CD4-positive, alpha-beta T cell treated with Interleukin-17A for 4 hours (primary cell): ENCODE data around the gene GIGYF2.
"Not testable (repeated sequence)": the region's sequence is repeated elsewhere in the genome, so short reads cannot be mapped to it uniquely, and the experiment has no call there.

ENCODE experiments used
- DNase-seq: peaks from one replicate; pipeline ENCODE4 v3.0.0-alpha.2; 2020; ENCODE audit warnings: mixed read lengths

GIGYF2 gene

DNA sequence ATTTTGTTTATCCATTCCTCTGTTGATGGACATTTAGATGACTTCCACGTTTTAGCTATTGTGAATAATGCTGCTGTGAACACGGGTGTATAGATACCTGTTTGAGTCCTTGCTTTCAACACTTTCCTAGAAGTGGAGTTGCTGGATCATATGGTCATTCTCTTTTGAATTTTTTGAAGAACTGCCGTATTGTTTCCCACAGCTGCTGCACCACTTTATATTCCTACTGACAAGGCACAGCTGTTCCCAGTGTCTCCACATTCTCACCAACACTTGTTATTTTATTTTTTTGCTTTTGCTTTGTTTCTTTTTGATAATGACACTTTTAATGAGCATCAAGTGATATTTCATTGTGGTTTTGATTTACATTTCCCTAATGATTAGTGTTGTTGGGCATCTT, 120.6 kb downstream of the GIGYF2 start:
- no peak for DNase-seq

DNA sequence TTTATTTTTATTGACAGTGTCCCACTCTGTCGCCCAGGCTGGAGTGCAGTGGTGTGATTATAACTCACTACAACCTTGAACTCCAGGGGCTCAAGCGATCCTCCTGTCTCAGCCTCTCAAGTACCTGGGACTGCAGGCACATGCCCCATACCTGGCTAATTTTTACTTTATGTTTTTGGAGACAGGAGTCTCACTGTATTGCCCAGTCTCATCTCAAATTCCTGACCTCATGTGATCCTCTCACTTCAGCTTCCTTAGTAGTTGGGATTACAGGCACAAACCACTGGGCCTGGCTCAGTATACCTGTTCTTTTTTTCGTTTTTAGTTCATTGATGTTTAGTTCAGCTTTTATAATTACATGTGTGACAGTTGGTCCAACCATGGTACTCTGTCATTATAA, 132.9 kb downstream of the GIGYF2 start:
- no peak for DNase-seq

DNA sequence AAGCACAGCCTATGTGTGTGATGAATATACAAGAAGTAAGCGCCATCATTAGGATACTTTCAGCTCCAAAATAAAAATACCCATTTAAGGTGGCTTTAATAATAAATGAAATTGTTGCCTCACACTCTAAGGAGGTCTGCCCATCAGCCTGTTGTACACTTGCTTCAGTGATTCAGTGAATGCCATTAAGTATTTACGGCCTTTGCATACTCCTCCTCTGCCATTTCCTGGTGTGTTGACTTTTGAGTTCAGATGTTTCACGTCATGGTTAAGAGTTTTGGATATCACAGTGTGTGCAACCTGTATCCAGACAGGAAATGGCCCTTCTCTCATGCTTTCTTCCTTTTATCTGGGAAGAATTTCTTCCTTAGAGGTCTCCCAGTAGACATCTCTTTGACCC, 134.4 kb downstream of the GIGYF2 start:
- DNase-seq: no peak

DNA sequence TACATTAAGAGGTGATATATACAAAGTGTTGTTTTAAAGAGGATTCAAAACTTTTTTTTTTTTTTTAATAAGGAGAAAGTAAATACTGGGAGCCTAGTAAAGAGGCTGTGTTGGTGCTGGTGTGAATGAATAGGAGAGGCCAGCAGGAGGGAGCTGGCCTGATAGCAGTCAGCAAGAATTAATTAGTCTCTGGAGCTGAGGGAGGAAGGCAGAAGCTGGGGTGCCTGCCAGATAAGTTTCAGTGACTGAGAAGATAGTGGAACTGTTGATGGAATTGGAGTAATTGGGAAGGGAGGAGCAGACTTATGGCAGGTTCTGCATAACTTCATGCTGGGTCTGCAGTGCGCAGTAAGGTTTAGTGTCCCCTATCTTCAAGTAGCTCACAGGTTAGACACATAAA, 136.7 kb downstream of the GIGYF2 start:
- no peak for DNase-seq

DNA sequence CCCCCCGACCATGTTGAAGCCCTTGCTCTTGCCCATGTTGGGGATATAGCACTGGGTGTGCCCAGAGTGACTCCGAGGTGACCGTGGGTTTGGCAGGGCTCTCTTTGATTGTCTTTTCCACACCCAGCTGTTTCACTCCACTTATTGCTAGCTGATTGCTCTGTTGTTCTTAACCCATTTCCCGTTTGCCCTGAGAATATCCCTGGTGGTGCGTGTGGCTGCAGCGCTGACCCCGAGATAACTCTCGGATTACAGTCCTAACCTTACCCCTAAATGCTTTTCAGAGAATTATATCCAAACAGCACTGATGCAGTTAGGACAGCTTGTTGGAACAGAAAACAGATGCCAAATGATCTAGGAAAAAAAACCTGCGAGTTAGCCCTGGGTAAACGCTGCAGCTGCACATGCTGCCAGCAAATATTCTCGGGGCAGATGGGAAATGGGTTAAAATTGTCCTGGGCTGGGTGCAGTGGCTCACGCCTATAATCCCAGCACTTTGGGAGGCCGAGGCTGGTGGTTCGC, 138.6 kb downstream of the GIGYF2 start:
- no peak for DNase-seq

DNA sequence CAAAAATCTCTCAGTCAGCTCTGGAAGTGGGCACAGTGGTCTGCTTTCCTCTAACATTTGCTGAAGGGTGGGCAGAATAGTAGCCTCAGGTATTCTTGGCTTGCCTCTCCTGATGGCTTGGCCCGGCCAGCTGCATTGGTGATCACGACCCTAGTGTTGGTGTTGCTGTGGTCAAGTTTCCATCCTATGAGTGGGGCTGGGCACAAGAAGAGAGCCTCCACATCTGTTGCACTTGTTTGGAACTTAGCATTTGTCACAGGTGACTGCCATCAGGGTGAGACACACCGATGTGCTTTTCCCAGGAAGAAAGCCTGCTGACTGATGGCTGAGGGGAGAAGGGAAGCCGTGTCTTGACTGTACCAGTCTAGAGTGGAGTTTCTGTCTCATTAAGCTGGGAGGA, 139.8 kb downstream of the GIGYF2 start:
- DNase-seq: no peak

DNA sequence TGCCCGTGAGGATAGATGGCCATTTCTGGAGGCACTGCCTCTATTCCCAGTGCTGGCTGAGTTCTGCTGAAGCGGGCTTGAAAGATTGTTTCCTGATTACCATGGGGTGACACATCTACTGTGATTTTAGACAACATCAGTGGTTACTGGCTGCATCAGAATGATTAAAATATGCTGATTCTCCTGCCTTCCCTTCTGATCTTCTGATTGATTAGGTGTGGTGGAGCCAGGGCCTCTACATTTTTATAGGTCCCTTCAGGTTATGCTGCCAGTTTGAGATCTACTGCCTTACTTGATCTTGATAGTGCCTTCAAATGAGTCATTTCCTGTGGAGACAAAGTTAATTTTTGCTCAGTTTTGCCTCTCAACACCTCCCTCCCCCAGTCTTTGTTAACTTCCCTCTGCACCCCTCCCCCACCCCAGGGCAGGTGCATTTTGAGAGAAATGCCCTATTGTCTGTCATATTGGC, 141.3 kb downstream of the GIGYF2 start:
- peak; percentile 79 for DNase-seq

DNA sequence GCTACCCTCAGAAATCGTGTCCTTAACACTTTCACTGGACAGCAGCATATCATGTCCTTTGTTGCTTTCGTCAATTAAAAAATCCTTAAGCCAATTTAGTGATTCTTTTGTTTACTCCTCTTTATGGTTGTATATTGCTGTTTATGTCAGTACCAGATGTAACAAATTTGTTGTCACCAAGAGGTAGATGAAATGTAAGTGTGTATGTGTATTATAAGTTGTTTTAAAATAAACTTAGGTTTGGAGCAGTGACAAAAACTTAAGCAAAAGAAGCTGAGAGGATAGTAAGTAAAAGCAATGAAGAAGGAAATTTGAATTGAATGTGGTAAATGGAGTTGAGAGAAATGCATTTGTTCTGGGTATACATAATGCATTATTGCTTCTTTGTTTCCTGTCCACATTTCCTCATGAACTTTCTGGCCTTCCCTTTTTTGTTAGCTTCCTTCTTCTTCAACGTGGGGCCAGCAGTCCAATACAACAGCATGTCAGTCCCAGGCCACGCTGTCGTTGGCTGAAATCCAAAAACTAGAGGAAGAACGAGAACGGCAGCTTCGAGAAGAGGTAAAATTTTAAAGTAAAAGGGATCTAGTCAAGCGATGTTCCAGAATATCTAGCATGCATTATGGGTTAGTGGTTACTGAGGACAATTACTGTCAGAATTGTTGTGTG, 142.4 kb downstream of the GIGYF2 start:
- DNase-seq: no peak

DNA sequence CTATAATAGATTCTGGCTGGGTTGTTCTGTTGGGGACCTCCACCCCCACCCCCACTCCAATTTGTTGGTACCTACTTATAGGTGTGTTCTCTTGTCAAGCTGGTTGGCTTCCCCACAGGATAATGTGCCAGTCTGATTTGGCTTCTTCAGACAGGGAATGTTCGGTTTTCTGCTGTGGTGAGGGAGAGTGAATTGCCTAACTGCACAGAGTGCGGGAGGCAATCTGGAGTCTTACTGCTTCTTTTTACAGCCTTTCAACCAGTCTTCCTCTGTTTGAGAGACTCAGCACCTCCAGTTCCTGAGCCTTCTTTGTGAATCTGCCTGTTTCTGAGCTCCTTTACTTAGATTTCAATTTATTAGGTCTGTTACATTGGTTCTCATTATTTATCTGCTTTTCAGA, 145.6 kb downstream of the GIGYF2 start:
- DNase-seq: no peak

DNA sequence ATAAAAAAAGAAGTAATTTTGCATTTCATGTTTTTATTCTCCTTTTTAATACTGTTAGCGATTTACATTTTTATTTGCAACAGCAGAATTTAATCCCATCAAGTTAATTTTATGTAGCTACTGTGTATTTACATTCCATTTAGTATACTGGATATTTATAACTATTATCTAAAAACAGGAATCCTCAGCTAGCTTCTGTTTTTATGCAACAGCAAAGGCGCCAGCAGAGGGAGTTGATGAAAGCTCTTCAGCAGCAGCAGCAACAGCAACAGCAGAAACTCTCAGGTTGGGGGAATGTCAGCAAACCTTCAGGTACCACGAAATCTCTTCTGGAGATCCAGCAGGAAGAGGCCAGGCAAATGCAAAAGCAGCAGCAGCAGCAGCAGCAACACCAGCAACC, 146.7 kb downstream of the GIGYF2 start:
- peak; percentile 7 for DNase-seq

DNA sequence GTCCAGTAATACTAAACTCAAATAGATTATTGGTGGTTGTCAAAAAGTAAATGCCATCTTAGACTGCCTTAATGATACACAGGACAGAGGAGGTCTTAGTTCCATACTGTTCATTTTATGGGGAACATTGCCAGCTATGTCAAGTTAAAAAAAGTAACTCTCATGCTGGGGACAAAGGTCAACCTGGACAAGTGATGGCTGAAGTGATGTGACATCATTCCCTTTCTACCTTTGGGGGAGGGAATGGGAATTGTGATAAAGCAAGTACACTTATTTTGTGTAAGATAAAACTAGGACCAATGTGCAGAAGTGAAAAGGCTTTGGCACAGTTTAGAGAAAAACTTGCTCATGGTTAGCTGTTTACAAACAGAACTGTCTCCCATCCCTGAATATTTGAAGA, 148.9 kb downstream of the GIGYF2 start:
- no peak for DNase-seq

DNA sequence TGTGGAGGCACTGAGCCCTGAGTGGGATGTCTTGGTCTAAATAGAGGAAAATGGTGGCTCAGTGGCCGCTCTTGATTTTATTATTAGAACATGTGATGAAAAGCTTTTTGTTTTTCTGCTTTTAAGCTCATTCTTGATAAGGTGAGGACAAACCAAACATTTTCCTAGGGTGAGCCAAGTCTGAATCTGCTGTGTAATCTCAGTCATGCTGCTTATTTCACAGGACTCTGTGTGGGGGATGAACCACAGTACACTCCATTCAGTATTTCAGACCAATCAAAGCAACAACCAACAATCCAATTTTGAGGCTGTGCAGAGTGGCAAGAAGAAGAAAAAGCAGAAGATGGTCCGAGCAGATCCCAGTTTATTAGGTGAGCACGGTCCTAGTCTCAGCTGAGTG, 152.9 kb downstream of the GIGYF2 start:
- DNase-seq: no peak

DNA sequence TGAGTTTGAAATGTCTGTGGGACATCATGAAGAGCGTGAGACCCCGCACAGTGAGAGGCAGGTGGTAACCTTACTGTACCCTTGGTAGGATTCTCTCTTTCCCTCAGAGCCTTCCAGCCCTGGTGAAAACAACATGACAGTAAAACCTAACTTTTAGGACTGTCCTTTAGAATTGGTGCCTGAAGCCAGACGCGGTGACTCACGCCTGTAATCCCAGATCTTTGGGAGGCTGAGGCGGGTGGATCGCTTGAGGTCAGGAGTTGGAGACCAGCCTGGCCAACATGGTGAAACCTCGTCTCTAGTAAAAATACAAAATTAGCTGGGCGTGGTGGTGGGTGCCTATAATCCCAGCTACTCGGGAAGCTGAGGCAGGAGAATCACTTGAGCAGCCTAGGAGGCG, 154.9 kb downstream of the GIGYF2 start:
- not testable (repeated sequence) for DNase-seq

DNA sequence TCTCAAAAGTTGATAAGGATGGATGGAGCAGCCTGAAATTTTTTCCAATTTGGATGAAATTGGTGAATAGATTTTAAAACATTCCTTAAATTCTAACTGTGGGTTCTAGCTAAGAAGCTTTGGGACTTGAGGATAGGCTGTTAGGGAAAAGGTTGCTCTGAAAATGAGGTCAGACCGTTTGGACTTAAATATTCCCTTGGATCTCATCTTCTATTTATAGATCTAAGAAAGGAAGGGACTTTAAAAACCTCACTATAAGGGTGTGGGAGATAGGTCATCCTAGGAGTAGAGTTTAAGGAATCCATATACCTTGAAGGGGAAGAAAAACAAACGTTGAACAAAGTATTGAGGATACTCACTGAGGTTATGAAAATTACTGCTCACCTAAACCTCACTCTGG, 155.5 kb downstream of the GIGYF2 start:
- no peak for DNase-seq

DNA sequence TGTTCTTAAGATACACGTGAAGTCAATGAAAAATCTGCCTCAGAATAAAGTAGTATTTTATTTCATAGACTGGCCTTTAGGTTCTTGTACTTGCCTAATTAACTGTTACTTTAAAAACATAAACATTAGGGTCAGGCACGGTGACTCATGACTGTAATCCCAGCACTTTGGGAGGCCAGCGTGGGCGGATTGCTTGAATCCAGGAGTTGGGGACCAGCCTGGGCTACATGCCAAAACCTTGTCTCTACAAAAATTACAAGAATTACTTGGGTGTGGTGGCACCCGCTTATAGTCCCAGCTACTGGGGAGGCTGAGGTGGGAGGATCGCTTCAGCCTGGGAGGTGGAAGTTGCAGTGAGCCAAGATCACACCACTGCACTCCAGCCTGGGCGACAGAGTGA, 157.0 kb downstream of the GIGYF2 start:
- DNase-seq: no peak

DNA sequence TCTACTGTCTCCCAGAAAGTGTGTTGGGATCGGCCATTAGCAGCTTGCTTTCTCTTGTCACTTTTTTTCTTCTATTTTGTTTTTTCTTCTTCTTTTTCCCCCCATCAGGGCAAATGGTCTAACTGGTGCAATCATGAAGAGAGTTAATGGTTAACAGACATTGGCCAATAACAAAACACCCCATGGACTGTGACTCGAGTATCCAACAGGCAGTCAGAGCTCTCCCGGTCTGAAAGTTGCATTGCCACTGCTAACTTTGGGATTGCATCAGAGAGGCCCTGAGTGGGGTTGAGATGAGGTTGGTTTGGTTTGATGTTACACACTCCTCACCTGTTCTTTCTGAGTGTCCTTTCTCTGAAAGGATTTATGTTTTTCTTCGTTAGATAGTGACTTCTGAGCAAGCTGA, 160.0 kb downstream of the GIGYF2 start:
- no peak for DNase-seq

DNA sequence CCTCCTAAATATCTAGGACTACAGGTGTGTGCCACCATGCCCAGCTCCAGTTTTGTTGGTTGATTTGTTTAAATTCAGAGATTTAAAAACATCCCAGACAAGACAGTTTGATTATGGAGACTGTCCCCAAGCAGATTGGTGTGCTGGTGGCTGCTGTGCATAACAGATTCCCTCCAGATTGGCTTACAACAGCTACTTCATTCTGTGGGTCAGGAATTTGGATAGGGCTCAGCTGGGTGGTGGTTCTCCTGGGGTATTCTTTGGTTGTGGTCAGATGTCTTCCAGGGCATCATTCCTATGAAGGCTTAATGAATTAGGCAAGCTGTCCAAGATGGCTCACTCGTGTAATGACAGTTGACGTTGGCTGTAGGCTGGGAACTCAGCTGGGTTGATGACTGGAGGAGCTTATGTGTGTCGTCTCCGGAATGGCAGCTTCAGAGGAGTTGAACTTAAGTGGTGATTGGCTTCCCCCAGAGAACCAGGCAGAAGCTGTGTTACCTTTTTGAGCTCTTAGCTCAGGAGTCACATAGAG, 162.3 kb downstream of the GIGYF2 start:
- DNase-seq: no peak

DNA sequence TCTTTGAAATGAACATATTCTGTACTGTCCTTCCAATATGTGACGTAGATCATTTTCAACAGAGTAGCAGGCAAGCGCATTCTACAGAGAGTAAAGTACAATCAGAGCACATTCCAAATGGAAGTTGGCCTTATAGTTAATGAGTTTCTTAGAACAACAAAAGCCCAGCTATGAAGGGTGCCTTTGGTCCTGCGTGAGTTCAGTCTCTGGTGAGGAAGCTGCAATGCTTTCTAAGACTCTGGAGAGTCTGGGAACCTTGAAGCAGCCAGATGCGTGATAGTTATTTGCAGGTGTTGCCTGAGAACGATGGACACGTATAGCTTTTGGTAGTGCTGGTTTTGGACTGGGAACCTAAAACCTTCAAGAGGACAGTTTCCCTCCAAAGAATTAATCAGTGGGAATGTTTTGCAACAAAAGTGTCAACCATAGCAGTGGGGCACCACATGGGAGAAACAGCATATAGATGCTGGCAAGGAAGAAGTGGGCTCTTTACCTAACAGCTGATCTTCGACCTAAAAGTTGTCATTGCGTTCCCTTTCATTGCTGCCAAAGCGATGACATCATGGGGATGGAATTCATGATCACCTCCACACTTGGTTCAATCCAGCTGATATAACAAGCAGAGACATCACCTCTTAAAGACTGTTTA, 163.6 kb downstream of the GIGYF2 start:
- DNase-seq: no peak

DNA sequence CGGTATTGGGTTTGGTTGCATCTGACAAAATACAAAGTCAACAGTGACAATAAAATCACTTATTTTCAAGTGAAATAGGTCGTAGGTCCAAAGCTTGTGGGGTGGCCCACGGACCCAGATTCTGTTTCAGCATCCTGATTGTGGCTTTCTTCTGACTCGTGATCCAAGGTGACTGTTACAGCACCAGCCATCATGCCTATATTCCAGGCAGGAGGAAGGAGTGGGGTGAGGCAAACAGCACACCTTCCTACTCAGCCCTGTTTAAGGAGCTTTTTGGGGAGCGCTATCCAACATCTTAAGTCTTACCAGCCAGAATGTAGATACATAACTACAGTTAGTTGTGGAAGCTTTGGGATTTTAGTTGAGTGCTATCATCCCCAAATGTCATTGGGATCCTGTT, 164.2 kb downstream of the GIGYF2 start:
- no peak for DNase-seq

DNA sequence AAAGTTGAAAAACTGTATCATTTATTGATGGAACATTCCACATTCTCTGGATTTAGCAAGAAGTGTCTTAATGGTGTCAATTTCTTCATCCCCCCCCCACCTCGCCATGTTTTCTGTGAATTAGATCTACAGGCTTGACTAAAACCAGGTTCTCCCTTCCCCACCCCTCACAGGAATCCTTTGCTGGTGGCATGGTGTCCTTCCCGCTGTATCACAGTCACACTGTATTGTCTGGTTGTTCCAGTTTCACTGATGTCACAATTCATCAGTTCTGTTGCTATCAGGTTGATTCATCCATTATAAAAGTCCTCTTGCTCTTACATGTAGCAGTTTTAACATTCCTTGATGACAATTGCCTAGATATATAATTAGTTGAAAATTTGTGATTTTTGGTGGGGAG, 166.9 kb downstream of the GIGYF2 start:
- no peak for DNase-seq

DNA sequence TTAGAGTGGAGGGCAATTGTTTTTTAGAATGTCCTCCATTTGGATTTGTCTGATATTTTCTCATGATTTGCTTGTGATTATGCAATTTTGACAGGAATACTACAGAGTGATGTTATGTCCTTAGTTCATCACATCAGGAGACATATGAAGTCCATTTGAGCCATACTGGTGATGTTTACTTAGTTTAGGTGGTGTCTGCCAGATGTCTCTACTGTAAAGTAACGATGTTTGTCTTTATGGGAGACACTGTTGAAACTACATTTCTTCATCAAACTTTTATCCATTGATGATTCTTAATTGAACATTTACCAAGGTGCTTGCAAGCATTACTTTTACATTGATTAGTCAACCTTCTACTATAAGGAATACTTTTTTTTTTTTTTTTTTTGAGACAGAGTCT, 168.0 kb downstream of the GIGYF2 start:
- no peak for DNase-seq

DNA sequence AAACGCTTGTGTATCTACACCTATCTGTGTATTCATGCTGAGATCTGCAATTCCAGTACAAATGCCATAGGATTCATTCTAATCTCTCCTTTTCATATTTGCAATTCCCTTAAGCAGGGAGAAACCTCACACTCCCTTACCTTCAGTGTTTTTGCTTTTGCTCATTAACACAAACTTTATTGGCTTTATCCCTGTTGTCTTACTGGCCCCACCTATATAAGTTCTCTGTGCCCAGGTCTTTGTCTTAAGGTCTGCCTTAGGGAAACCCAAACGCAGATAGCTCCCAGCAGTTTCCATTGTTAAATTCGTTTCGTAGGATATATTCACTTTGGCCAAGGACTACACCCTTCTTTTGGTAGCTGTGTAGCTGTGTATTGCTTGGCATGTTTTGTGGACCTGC, 169.0 kb downstream of the GIGYF2 start:
- DNase-seq: no peak

DNA sequence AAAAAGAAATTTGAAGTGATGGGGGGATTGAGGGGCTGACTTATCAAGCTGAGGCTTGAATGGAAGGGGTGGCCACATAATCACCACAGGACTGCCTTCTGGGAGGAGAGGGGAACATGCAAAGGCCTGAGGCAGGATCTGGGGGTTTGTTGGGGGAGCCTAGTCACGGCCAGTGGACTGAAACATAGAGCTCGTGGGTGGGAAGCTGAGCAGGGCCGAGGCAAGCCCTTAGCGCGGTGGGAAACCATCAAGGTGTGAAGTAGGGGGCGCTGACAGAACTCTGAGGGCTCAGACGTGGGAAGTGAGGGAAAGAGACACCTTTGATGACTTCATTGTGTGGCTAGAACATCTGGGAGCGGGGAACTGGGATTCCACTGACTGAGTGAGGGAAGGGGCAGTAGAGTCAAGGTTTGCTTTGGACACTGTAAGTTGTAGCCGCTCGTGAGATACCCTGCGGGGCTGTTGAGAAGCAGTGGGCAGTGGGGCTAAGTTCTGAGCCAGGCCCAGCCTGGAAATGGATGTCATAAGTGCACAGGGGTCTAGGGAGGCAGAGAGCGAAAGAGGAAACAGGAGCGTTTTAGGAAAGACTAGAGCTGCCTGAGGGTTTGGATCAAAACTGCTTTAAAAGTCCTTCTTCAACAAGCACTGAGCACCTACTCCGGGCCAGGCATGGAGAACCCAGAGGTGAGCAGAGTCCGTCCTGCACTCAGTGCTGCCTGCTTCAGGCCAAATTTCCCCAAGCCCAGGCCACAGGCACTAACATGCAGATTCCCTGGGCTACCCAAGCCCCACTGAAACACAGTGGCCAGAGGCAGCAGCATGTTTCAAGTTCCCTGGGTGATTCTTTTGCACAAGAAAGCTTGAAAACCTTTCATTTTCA, 172.2 kb downstream of the GIGYF2 start:
- no peak for DNase-seq
